ENCODE measurements around the gene TP53AIP1. TPM values are rescaled to one million over a fixed set of nuclear protein-coding genes. Genes with fewer than 3 reads are reported as not detected.
A peak's percentile ranks its signal among the peaks of the same experiment; 100 is the strongest.

TP53AIP1 gene
- total and polyA plus RNA-seq, 7 donors = 0.07 to 0.51 (median 0.08) TPM; not detected in 4

DNA sequence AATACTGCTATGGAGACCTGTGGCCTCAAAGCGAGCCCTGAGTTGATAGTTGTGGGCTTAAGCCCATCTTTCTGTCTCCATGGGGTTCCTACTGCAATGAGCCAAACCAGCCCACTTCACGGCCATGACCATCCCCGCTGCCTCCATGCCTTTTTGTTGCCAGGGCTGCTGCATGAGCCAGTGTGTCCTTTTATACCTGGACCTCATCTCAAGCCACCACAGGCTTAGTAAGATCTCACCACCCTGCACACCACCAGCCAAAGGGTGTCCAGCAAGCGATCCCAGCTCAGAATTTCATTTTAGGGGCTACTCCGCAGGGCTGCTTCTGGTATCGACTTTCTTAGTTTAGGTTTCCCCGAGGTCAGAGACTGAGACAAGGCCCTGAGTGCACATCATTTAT lies 8.3 kb downstream of the TP53AIP1 start:
- no peaks in the 10 kb centered on the region for H3K9me3 ChIP-seq
- DNase-seq (no peak), ATAC-seq (no peak)
- H3K27me3 ChIP-seq (ENCODE audit: insufficient read depth in 3 of 3, low read length in 2 of 3) = peaks cover 0 to 6% (median 0%) of the 10 kb centered on the region in 3 donors
- intact Hi-C loops (cut with DNase I) = no loop called here
- H3K4me1 ChIP-seq = no peaks in the 10 kb centered on the region
- TF ChIP-seq, protein P1, sequence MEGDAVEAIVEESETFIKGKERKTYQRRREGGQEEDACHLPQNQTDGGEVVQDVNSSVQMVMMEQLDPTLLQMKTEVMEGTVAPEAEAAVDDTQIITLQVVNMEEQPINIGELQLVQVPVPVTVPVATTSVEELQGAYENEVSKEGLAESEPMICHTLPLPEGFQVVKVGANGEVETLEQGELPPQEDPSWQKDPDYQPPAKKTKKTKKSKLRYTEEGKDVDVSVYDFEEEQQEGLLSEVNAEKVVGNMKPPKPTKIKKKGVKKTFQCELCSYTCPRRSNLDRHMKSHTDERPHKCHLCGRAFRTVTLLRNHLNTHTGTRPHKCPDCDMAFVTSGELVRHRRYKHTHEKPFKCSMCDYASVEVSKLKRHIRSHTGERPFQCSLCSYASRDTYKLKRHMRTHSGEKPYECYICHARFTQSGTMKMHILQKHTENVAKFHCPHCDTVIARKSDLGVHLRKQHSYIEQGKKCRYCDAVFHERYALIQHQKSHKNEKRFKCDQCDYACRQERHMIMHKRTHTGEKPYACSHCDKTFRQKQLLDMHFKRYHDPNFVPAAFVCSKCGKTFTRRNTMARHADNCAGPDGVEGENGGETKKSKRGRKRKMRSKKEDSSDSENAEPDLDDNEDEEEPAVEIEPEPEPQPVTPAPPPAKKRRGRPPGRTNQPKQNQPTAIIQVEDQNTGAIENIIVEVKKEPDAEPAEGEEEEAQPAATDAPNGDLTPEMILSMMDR (IDR thresholded peaks at IDR 0.05) = no peak
- H3K4me3 ChIP-seq = no peak overlapping the region
- WGBS, 3 donors = 90 to 91% (median 91%) methylated on average over 7 of the region's 7 CpGs
- H3K36me3 ChIP-seq (ENCODE audit: insufficient read depth in 1 of 2, low read depth in 1 of 2) = no peaks in the 10 kb centered on the region
- no peak overlapping the region for H3K27ac ChIP-seq

- TF ChIP-seq, protein P1 (IDR thresholded peaks at IDR 0.05) = no peak
- DNase-seq (no peak), ATAC-seq (no peak)
- Histone ChIP-seq H3K27me3 (ENCODE audit: insufficient read depth in 3 of 3, low read length in 2 of 3) (no peaks in the 10 kb centered on the region), H3K27ac (no peak overlapping the region), H3K9me3 (no peaks in the 10 kb centered on the region), H3K36me3 (ENCODE audit: insufficient read depth in 1 of 2, low read depth in 1 of 2) (no peaks in the 10 kb centered on the region), H3K4me1 (no peaks in the 10 kb centered on the region), H3K4me3 (no peak overlapping the region)
- WGBS, 3 donors = 80 to 86% (median 82%) methylated on average over 7 of the region's 7 CpGs
- intact Hi-C loops (cut with DNase I) = no loop called here
Observed at GRCh38 chr11:128933481-128934178, 9.0 kb downstream of the TP53AIP1 start.

DNA sequence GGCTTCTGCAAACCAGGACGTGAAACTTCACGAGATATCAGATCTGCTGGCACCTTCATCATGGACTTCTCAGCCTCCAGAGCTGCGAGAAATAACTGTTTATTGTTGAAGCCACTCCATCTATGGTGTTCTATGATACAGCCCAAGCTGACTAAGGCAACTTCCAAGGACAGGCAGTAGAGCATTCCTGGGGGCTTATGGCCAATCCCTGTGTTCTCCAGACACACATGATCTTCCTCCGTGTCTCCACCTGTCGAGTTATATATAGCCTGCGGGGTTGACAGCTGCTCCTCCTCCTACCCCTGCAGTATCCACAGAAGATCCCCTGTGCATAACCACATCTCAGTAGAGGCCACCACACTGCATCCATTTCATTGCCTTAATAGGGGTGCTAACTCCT lies 11.0 kb downstream of the TP53AIP1 start:
- Histone ChIP-seq H3K27me3 (ENCODE audit: insufficient read depth in 3 of 3, low read length in 2 of 3) (peaks cover 0 to 2% (median 0%) of the 10 kb centered on the region in 3 donors), H3K27ac (no peak overlapping the region), H3K4me1 (no peaks in the 10 kb centered on the region), H3K36me3 (ENCODE audit: insufficient read depth in 1 of 2, low read depth in 1 of 2) (no peaks in the 10 kb centered on the region), H3K4me3 (no peak overlapping the region), H3K9me3 (no peaks in the 10 kb centered on the region)
- TF ChIP-seq, protein P1 (IDR thresholded peaks at IDR 0.05) = no peak
- DNase-seq = no peak
- intact Hi-C loops (cut with DNase I) = no loop called here
- ATAC-seq = peak in 3 of 4 donors; percentile 74 to 91 (median 81)
- 50 to 61% (median 52%) methylated on average over 6 of the region's 6 CpGs for WGBS, 3 donors

GRCh38 chr11:128931066-128931465 lies 11.6 kb downstream of the TP53AIP1 start:
- peaks cover 0 to 2% (median 0%) of the 10 kb centered on the region in 3 donors for H3K27me3 ChIP-seq (ENCODE audit: insufficient read depth in 3 of 3, low read length in 2 of 3)
- intact Hi-C loops (cut with DNase I) = no loop called here
- TF ChIP-seq, protein P1 (IDR thresholded peaks at IDR 0.05) = no peak
- DNase-seq (no peak), ATAC-seq (no peak)
- H3K4me1 ChIP-seq = no peaks in the 10 kb centered on the region
- no peak overlapping the region for H3K4me3 ChIP-seq
- no peak overlapping the region for H3K27ac ChIP-seq
- WGBS, 3 donors = 76 to 85% (median 80%) methylated on average over 3 of the region's 3 CpGs
- no peaks in the 10 kb centered on the region for H3K9me3 ChIP-seq
- H3K36me3 ChIP-seq (ENCODE audit: insufficient read depth in 1 of 2, low read depth in 1 of 2) = no peaks in the 10 kb centered on the region

- DNase-seq = no peak
- Histone ChIP-seq H3K4me3 (no peak overlapping the region), H3K27ac (no peak overlapping the region), H3K9me3 (no peaks in the 10 kb centered on the region), H3K36me3 (ENCODE audit: insufficient read depth in 1 of 2, low read depth in 1 of 2) (no peaks in the 10 kb centered on the region), H3K27me3 (ENCODE audit: insufficient read depth in 3 of 3, low read length in 2 of 3) (peaks cover 0 to 2% (median 0%) of the 10 kb centered on the region in 3 donors), H3K4me1 (no peaks in the 10 kb centered on the region)
- ATAC-seq = no peak
- TF ChIP-seq, protein P1 (IDR thresholded peaks at IDR 0.05) = no peak
- WGBS, 3 donors = 28 to 48% (median 45%) methylated on average over 12 of the region's 12 CpGs
- intact Hi-C loops (cut with DNase I) = no loop called here
Observed at GRCh38 chr11:128929991-128930390, 12.7 kb downstream of the TP53AIP1 start.
